DMS53 treated with DMSO at 0.1 percent for 48 hours (cell line): Measurements from ENCODE around the gene ASZ1.

Experiments used
- DNase-seq: peaks from one replicate; lab custom pipeline; 2025; ENCODE audit not compliant: unreplicated experiment; lab: John Stamatoyannopoulos, UW

The ASZ1 gene

GRCh38 chr7:117403737-117404136, 23.6 kb downstream of the ASZ1 start:
- DNase-seq = no peak

- DNase-seq = no peak
Observed at GRCh38 chr7:117402109-117402508, 25.2 kb downstream of the ASZ1 start.

GRCh38 chr7:117401293-117402002, 25.8 kb downstream of the ASZ1 start:
- no peak for DNase-seq

GRCh38 chr7:117399820-117400422, 27.4 kb downstream of the ASZ1 start:
- DNase-seq = peak; percentile 41

- no peak for DNase-seq
Observed at GRCh38 chr7:117395743-117396142, 31.6 kb downstream of the ASZ1 start.

GRCh38 chr7:117393781-117394180, 33.5 kb downstream of the ASZ1 start:
- peak; percentile 69 for DNase-seq

GRCh38 chr7:117389871-117390270, 37.4 kb downstream of the ASZ1 start:
- DNase-seq = no peak

- DNase-seq = no peak
Observed at GRCh38 chr7:117386110-117386706, 41.1 kb downstream of the ASZ1 start.

GRCh38 chr7:117385363-117386109, 41.8 kb downstream of the ASZ1 start:
- DNase-seq = peak; percentile 67

GRCh38 chr7:117384688-117385362, 42.5 kb downstream of the ASZ1 start:
- DNase-seq = no peak

- no peak for DNase-seq
Observed at GRCh38 chr7:117383483-117384189, 43.7 kb downstream of the ASZ1 start.

GRCh38 chr7:117383046-117383445, 44.2 kb downstream of the ASZ1 start:
- no peak for DNase-seq

- no peak for DNase-seq
Observed at GRCh38 chr7:117381362-117381761, 45.9 kb downstream of the ASZ1 start.

GRCh38 chr7:117375380-117375779, 51.9 kb downstream of the ASZ1 start:
- no peak for DNase-seq

- DNase-seq = no peak
Observed at GRCh38 chr7:117372073-117372472, 55.2 kb downstream of the ASZ1 start.

GRCh38 chr7:117364339-117365080, 62.8 kb downstream of the ASZ1 start:
- no peak for DNase-seq

- no peak for DNase-seq
Observed at GRCh38 chr7:117362294-117362888, 64.9 kb downstream of the ASZ1 start.

GRCh38 chr7:117350027-117350426, 77.3 kb downstream of the ASZ1 start:
- no peak for DNase-seq

GRCh38 chr7:117349570-117349969, 77.7 kb downstream of the ASZ1 start:
- no peak for DNase-seq
